Neural cell (in vitro differentiated cells): ENCODE results near the gene RCOR3. TPM values are rescaled to one million over a fixed set of nuclear protein-coding genes. Genes with fewer than 3 reads are reported as not detected.
"Not testable (repeated sequence)": the region's sequence is repeated elsewhere in the genome, so short reads cannot be mapped to it uniquely, and the experiment has no call there.

Experiments
- H2AFZ ChIP-seq: fragments of 200-600, 300-800 bp; sonication (generic), shearing (Covaris generic); 2 replicates; pipeline ENCODE4 v1.6.0; 2014; ENCODE audit warnings: low read depth, mild to moderate bottlenecking, antibody characterized with exemption, low read length, moderate library complexity
- H3F3A ChIP-seq: fragments of 200-600 bp; shearing (Covaris generic); 2 replicates; pipeline ENCODE4 v1.6.1; 2016; ENCODE audit warnings: mild to moderate bottlenecking, moderate library complexity, mixed read lengths, antibody characterized with exemption, low read length; ENCODE audit not compliant: insufficient read depth, poor library complexity, severe bottlenecking
- H3K27ac ChIP-seq: fragments of 200-600, 300-800 bp; sonication (generic), shearing (Covaris generic); 2 replicates; pipeline ENCODE4 v1.5.1; 2014; ENCODE audit warnings: mild to moderate bottlenecking, low read length, moderate library complexity
- H3K27me3 ChIP-seq: fragments of 300-800, 200-600 bp; sonication (generic), shearing (Covaris generic); 2 replicates; pipeline ENCODE4 v1.6.0; 2014; ENCODE audit warnings: mild to moderate bottlenecking, low read depth, low read length, moderate library complexity; ENCODE audit not compliant: insufficient read depth
- H3K36me3 ChIP-seq: fragments of 300-800, 200-600 bp; sonication (generic), shearing (Covaris generic); 2 replicates; pipeline ENCODE4 v1.5.1; 2014; ENCODE audit warnings: mild to moderate bottlenecking, antibody characterized with exemption, low read length, moderate library complexity; ENCODE audit not compliant: insufficient read depth
- H3K4me2 ChIP-seq: fragments of 300-800, 200-600 bp; sonication (generic), shearing (Covaris generic); 2 replicates; pipeline ENCODE4 v1.6.0; 2014; ENCODE audit warnings: mild to moderate bottlenecking, low read length
- H3K4me3 ChIP-seq: fragments of 300-800, 200-600 bp; sonication (generic), shearing (Covaris generic); 2 replicates; pipeline ENCODE4 v1.5.1; 2014; ENCODE audit warnings: mild to moderate bottlenecking, low read length, moderate library complexity
- H3K79me2 ChIP-seq: fragments of 200-600 bp; shearing (Covaris generic); replicated peaks from 2 replicates; pipeline ENCODE4 v1.6.0; 2014; ENCODE audit warnings: mild to moderate bottlenecking, low read length, moderate library complexity; ENCODE audit not compliant: insufficient read depth
- H3K9ac ChIP-seq: fragments of 300-800, 200-600 bp; sonication (generic), shearing (Covaris generic); 2 replicates; pipeline ENCODE4 v1.6.1; 2016; ENCODE audit warnings: mild to moderate bottlenecking, low read length, mixed read lengths
- H3K9me2 ChIP-seq: fragments of 200-600 bp; shearing (Covaris generic); 2 replicates; pipeline ENCODE4 v1.6.1; 2016; ENCODE audit warnings: mild to moderate bottlenecking, low read length, mixed read lengths; ENCODE audit not compliant: insufficient read depth
- H3K9me3 ChIP-seq: fragments of 200-600, 300-800 bp; sonication (generic), shearing (Covaris generic); 2 replicates; pipeline ENCODE4 v1.6.1; 2016; ENCODE audit warnings: mild to moderate bottlenecking, mixed run types, low read length, moderate library complexity, mixed read lengths
- H4K20me1 ChIP-seq: fragments of 200-600 bp; shearing (Covaris generic); 2 replicates; pipeline ENCODE4 v1.6.1; 2016; ENCODE audit warnings: mild to moderate bottlenecking, mixed run types; ENCODE audit not compliant: insufficient read depth
- EZH2 ChIP-seq: fragments of 200-600, 300-800 bp; shearing (Covaris generic), sonication (generic); IDR thresholded peaks from 2 replicates; pipeline ENCODE4 v1.6.1; 2014; ENCODE audit warnings: antibody characterized with exemption, low read length, borderline replicate concordance, mild to moderate bottlenecking; ENCODE audit not compliant: insufficient read depth, poor library complexity, severe bottlenecking
- MXI1 ChIP-seq: fragments of 450-650 bp; conservative IDR thresholded peaks from 2 replicates; pipeline ENCODE4 v1.6.1; 2014; ENCODE audit warnings: antibody characterized with exemption, mild to moderate bottlenecking; ENCODE audit not compliant: poor library complexity, severe bottlenecking
- POLR2AphosphoS5 ChIP-seq: IDR thresholded peaks from 2 replicates; pipeline ENCODE4 v1.6.1; 2012
- RAD21 ChIP-seq: fragments of 450-650 bp; conservative IDR thresholded peaks from 2 replicates; pipeline ENCODE4 v1.6.1; 2014; ENCODE audit warnings: antibody characterized with exemption, mild to moderate bottlenecking, moderate library complexity
- SMC3 ChIP-seq: fragments of 450-650 bp; conservative IDR thresholded peaks from 2 replicates; pipeline ENCODE4 v1.6.1; 2014; ENCODE audit warnings: antibody characterized with exemption, mild to moderate bottlenecking, moderate library complexity; ENCODE audit not compliant: poor library complexity
- TAF1 ChIP-seq: IDR thresholded peaks from 2 replicates; pipeline ENCODE4 v1.6.1; 2012; ENCODE audit warnings: low read depth
- polyA plus RNA-seq: library from polyadenylated mRNA; depleted of rRNA; stranded (reverse); fragments of >200 nt; gene quantifications from 2 replicates; pipeline ENCODE4 v1.2.3, GENCODE V29; 2014
- TF ChIP-seq, protein P1 (sequence below): IDR thresholded peaks from 2 replicates; pipeline ENCODE4 v1.6.1; 2012; ENCODE audit warnings: borderline replicate concordance
- TF ChIP-seq, protein P2 (sequence below): fragments of 450-650 bp; IDR thresholded peaks from 2 replicates; pipeline ENCODE4 v1.5.1; 2014; ENCODE audit warnings: antibody characterized with exemption, mild to moderate bottlenecking, moderate library complexity; ENCODE audit not compliant: poor library complexity, severe bottlenecking

The RCOR3 gene
- polyA plus RNA-seq, 1 donor from 2014 or later, result 61.6 TPM

DNA sequence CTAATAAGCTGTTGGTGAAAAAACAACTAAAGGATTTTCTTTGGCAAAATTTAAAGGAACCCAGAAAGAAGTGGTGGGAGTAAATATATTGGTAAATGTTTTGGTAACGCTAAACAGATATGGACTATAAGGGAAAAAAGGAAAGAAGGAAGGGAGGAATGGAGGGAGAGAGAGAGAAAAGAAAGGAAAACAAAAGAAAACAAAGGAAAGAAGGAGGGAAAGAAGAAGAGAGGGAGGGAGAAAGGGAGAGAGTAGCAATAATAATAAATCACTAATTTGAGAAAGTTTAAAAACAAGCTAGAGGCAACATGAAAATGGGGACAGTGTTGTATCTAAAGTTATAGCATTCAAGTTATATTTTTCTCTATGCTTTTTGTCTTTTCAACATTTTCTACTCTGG, 43.6 kb upstream of the RCOR3 start:
- Histone ChIP-seq H3K79me2 (no peaks in the 10 kb centered on the region), H3K9me3 (no peaks in the 10 kb centered on the region), H3F3A (no peaks in the 10 kb centered on the region), H4K20me1 (no peaks in the 10 kb centered on the region), H3K4me3 (no peak overlapping the region), H3K27me3 (no peaks in the 10 kb centered on the region), H3K27ac (no peak overlapping the region), H3K4me2 (no peak overlapping the region), H3K36me3 (no peaks in the 10 kb centered on the region), H3K9me2 (no peaks in the 10 kb centered on the region), H3K9ac (no peak overlapping the region), H2AFZ (no peak overlapping the region)
- TF ChIP-seq RAD21, result no peak
- TF ChIP-seq, protein P1, sequence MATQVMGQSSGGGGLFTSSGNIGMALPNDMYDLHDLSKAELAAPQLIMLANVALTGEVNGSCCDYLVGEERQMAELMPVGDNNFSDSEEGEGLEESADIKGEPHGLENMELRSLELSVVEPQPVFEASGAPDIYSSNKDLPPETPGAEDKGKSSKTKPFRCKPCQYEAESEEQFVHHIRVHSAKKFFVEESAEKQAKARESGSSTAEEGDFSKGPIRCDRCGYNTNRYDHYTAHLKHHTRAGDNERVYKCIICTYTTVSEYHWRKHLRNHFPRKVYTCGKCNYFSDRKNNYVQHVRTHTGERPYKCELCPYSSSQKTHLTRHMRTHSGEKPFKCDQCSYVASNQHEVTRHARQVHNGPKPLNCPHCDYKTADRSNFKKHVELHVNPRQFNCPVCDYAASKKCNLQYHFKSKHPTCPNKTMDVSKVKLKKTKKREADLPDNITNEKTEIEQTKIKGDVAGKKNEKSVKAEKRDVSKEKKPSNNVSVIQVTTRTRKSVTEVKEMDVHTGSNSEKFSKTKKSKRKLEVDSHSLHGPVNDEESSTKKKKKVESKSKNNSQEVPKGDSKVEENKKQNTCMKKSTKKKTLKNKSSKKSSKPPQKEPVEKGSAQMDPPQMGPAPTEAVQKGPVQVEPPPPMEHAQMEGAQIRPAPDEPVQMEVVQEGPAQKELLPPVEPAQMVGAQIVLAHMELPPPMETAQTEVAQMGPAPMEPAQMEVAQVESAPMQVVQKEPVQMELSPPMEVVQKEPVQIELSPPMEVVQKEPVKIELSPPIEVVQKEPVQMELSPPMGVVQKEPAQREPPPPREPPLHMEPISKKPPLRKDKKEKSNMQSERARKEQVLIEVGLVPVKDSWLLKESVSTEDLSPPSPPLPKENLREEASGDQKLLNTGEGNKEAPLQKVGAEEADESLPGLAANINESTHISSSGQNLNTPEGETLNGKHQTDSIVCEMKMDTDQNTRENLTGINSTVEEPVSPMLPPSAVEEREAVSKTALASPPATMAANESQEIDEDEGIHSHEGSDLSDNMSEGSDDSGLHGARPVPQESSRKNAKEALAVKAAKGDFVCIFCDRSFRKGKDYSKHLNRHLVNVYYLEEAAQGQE, result no peak
- TF ChIP-seq TAF1, result no peak
- TF ChIP-seq EZH2, result no peak
- TF ChIP-seq, protein P2, sequence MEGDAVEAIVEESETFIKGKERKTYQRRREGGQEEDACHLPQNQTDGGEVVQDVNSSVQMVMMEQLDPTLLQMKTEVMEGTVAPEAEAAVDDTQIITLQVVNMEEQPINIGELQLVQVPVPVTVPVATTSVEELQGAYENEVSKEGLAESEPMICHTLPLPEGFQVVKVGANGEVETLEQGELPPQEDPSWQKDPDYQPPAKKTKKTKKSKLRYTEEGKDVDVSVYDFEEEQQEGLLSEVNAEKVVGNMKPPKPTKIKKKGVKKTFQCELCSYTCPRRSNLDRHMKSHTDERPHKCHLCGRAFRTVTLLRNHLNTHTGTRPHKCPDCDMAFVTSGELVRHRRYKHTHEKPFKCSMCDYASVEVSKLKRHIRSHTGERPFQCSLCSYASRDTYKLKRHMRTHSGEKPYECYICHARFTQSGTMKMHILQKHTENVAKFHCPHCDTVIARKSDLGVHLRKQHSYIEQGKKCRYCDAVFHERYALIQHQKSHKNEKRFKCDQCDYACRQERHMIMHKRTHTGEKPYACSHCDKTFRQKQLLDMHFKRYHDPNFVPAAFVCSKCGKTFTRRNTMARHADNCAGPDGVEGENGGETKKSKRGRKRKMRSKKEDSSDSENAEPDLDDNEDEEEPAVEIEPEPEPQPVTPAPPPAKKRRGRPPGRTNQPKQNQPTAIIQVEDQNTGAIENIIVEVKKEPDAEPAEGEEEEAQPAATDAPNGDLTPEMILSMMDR, result no peak
- no peak for TF ChIP-seq MXI1
- TF ChIP-seq POLR2AphosphoS5, result no peak

DNA sequence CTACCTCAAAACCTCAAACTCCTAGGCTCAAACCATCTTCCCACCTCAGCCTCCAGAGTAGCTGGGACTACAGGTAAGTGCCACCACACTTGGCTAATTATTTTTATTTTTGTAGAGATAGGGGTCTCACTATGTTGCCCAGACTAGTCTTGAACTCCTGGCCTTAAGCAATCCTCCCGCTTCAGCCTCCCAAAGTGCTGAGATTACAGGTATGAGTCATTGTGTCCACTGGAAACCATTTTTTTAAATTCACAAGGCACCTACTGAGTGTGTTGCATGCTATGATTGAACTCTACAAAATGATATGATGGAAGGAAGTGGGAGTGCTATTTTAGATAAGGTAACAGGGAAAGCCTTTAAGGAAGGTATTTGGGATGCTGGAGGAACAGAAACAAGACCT, 41.8 kb upstream of the RCOR3 start:
- H3K36me3 ChIP-seq, result no peaks in the 10 kb centered on the region
- H3K27ac ChIP-seq, result no peak overlapping the region
- no peaks in the 10 kb centered on the region for H4K20me1 ChIP-seq
- H3K79me2 ChIP-seq, result no peaks in the 10 kb centered on the region
- no peaks in the 10 kb centered on the region for H3K9me3 ChIP-seq
- H3K27me3 ChIP-seq, result no peaks in the 10 kb centered on the region
- no peak overlapping the region for H3K4me3 ChIP-seq
- no peak overlapping the region for H2AFZ ChIP-seq
- TF ChIP-seq, protein P2, result no peak
- TF ChIP-seq SMC3, result no peak
- TF ChIP-seq, protein P1, result no peak
- no peaks in the 10 kb centered on the region for H3F3A ChIP-seq
- no peak overlapping the region for H3K4me2 ChIP-seq
- H3K9me2 ChIP-seq, result no peaks in the 10 kb centered on the region
- H3K9ac ChIP-seq, result no peak overlapping the region

DNA sequence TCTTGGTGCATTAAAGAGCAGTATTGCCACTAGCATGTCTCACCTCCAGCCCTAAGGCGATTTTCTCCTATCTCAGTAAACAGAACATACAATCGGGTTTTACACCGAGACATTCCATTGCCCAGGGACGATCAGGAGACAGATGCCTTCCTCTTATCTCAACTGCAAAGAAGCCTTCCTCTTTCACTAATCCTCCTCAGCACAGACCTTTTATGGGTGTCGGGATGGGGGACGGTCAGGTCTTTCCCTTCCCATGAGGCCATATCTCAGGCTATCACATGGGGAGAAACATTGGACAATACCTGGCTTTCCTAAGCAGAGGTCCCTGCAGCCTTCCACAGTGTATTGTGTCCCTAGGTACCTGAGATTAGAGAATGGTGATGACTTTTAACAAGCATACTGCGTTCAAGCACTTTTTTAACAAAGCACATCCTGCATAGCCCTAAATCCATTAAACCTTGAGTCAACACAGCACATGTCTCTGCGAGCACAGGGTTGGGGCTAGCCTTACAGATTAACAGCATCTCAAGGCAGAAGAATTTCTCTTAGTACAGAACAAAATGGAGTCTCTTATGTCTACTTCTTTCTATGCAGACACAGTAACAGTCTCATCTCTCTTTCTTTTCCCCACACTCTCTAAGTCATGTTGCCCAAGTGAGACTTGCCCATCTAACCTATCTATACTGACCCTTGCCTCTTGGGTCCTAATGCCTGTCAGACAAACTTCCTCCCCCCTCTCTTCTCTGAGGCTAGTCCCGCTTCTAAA, 36.5 kb upstream of the RCOR3 start:
- H4K20me1 ChIP-seq, H3K27ac ChIP-seq, H3K9me3 ChIP-seq, H3K27me3 ChIP-seq, H3K4me2 ChIP-seq, H3K36me3 ChIP-seq, H3K79me2 ChIP-seq, H2AFZ ChIP-seq, H3K4me3 ChIP-seq, H3K9ac ChIP-seq, H3K9me2 ChIP-seq, H3F3A ChIP-seq: not testable (repeated sequence)
